HG03280 (cell line): ENCODE measurements around the gene FLOT1.

Source experiments
- ATAC-seq: cut with Tn5 transposase; IDR thresholded peaks from one replicate; pipeline ENCODE4 v1.9.1; 2021; ENCODE audit warnings: mild to moderate bottlenecking, moderate library complexity; ENCODE audit not compliant: unreplicated experiment

The FLOT1 gene

DNA sequence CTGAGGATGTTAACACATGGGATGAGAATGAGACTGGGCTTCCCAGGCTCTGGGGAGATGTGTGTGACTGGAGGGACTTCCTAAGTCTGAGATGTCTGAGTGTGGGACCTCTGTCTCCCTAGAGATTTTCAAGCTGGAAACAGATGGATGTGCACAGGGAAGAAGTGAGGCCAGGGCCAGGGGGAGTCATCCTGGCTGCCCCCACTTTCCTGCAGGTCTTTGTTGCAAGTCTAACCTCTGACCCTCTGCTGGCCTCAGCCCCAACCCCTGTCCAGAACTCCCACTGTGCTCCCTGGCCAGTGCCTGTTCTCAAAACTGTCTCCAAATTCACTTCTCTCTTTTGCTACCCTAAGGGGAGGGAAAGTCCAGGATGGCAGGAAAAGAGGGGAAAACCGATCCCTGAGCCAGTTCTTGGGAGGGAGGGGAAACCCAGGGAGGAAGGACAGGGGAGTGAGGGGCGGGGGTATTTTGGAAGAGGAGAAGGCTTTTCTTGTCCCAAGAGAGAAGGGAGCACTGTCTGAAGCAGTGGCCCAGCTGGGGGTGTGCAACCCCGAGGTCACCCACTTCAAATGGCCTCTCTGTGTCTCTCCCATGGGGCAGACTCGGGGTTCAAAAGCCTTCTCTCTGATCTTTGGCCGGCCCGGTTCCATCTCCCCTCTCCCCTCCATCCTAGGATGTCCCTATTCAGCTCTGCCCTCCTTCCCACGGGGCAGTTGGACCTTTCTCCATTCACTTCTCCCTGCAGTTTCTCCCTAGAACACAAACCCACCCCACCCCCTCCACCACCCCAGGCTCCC is 59.1 kb downstream of the FLOT1 start:
- no peak for ATAC-seq

DNA sequence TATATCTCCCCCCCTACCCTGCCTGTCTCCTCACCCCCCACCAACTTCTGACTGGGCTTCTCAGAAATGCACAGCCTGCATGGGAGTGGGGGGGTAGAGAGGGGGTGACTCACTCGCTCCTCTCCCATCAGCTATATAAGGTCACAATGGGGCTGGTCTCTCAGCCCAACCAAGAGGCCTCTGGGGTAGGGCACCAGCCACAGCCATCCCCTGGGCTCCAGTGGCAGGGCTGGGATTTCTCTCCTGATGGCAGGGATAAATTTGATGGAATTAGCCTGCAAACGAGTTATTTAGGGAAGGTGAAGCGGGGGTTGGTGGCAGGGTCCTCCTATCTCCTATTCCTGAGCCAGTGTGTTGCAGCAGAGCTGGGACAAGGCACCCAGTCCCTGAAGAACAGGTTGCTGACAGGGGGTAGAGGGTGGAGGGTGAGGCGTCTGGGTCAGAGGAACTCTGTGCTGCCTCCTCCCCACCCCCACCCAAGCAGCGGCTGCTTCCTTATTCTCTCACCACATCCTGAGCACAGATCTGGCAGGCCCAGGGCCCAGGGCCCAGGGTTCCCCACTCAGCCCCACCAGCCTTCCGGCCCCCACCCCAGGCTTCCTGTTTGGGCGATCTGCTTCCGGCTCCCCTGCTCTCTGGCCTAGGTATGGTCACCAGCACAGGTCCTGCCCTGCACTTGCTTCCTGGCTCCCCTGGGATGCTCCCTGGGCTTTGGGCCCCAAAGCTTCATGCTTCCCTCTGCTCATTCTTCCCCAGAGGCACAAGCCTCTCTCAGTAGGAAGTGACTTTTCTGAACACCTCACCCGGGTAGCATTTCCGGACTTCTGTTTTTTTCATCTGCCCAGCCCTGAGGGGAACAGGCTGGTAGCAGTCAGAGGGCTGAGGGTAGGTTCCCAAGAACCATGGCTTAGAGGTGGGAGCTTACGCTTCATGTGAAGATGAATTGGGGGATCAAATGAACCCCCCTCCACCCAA is 60.1 kb downstream of the FLOT1 start:
- ATAC-seq: peak; percentile 51

DNA sequence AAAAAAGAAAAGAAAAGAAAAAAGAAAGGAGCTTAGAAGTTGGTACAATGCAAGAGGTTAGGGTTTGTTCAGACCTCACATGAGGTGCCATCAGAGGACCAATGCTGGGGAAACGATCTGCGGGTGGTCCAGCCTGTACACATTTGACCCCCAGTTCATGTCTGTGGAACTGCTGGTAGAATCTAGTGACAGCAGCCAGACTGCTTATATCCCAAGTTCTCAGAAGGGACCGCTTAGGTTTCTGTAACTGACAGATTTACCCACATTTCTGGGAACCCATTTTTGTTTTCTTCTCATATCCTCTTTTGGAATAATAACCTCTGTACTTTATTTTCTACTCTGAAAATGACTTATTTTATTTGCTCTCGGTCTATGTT is 60.7 kb downstream of the FLOT1 start:
- no peak for ATAC-seq

DNA sequence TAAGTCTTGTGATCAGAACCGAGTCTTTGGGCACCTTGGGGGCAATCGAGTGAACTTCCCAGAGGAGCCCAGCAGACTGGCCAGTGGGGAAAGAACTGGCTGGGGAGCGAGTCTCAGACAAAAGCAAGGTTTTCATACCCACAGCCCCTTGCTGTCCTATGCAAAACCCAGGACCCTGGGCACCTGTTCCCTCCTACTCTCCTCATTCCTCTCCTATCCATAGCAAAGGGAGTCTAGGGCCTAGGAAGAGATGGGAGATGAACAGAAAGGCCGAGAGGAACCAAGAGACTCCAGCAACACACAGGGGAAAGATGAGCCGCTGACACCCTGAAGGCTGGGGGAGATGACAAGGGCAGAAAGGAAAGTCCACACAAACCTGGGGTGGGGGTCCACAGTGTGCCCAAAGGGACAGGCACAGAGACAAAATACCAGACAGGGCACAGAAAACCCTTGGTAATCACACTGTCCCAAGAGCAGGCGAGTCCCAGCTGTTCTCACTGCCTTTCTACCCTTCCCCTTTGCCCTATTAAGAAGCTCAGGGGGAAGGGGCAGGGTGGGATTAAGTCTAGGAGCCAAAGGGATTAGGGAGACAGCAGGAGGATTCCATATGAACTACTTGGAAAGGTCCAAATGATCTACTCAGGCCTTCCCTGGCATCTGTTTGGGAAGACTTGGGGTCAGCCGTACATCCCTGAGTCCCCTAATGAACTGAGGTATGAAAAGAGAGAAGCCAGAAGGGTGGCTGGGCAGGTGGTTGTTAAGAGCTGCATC is 62.5 kb downstream of the FLOT1 start:
- no peak for ATAC-seq

DNA sequence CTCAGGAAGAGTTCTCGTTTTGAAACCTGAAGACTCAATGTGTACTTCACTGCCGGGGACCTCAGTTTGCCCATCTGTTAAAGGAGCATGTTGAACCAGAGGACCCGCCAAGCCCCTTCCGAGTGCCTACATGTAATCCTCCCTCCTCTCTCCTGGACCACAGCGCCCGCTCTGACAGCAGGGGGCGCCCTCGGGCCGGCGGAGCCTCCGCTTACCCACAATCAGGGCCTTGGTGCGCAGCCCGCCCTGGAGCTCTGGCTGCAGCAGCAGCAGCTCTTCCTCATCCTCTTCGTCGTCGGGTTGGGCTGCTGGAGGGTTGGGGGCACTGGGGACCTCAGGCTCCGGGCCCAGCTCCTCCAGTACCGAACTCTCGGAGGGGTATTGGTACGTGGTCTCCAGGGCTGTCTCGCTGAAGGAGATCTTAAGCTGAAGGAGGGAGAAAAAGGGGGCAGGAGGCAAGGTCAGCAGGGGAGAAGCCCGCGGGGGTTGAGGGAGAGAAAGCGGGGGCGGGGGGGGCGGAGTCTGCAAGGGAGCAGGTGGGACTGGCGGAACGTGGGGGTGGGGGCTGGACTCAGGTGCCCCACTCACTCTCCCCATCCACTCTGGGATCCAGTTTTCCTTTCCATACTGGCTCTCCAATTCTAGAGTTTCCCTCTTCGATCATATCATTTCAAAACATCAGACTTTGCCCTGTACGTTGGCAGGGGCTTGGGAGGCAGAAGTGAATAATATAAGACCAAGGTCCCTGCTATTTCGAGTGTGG is 63.3 kb downstream of the FLOT1 start:
- peak; percentile 51 for ATAC-seq
